GM21737 (cell line): Measurements from ENCODE around the gene MIDN.

Experiments
- ATAC-seq: cut with Tn5 transposase; IDR thresholded peaks from one replicate; pipeline ENCODE4 v1.9.1; 2021; ENCODE audit warnings: mild to moderate bottlenecking, moderate library complexity; ENCODE audit not compliant: unreplicated experiment

MIDN gene

GRCh38 chr19:1232652-1233072 lies 15.7 kb upstream of the MIDN start:
- no peak for ATAC-seq

- no peak for ATAC-seq
Measured at GRCh38 chr19:1233115-1233667, 15.2 kb upstream of the MIDN start.

GRCh38 chr19:1234051-1234954 lies 14.1 kb upstream of the MIDN start:
- ATAC-seq = no peak

- ATAC-seq = no peak
Measured at GRCh38 chr19:1234955-1235380, 13.4 kb upstream of the MIDN start.

- ATAC-seq = no peak
Measured at GRCh38 chr19:1235625-1236538, 12.5 kb upstream of the MIDN start.

GRCh38 chr19:1236576-1236975 lies 11.8 kb upstream of the MIDN start:
- ATAC-seq = no peak

- ATAC-seq = no peak
Measured at GRCh38 chr19:1237027-1237659, 11.2 kb upstream of the MIDN start.

GRCh38 chr19:1237754-1238368 lies 10.5 kb upstream of the MIDN start, which contains the start of gene CBARP:
TSS of gene CBARP (minus strand) at chr19:1238005. CDS start at chr19:1236100, 1,905 bp downstream.
- ATAC-seq = no peak

- no peak for ATAC-seq
Measured at GRCh38 chr19:1238369-1239303, 9.7 kb upstream of the MIDN start.

GRCh38 chr19:1239420-1239795 lies 9.0 kb upstream of the MIDN start:
- no peak for ATAC-seq

- no peak for ATAC-seq
Measured at GRCh38 chr19:1239796-1240737, 8.3 kb upstream of the MIDN start.

- ATAC-seq = no peak
Measured at GRCh38 chr19:1240925-1241324, 7.5 kb upstream of the MIDN start.

- ATAC-seq = peak; percentile 39
Measured at GRCh38 chr19:1241417-1242095, 6.8 kb upstream of the MIDN start, which contains the start of gene ATP5F1D. TSS of gene ATP5F1D (plus strand) at chr19:1241751. CDS start at chr19:1241851, 100 bp downstream.

GRCh38 chr19:1243768-1244692 lies 4.4 kb upstream of the MIDN start:
- ATAC-seq = peak; percentile 19

- ATAC-seq = no peak
Measured at GRCh38 chr19:1244693-1245451, 3.5 kb upstream of the MIDN start.
